ENCODE data around the gene GPR84.

GRCh38 chr12:54381136-54381535 is 16.9 kb upstream of the GPR84 start:
- TF ChIP-seq POLR2A (IDR thresholded peaks at IDR 0.05; ENCODE audit: low read length) (no peak), GATA1 (IDR thresholded peaks at IDR 0.05; ENCODE audit: low read depth, low read length) (no peak)

Measured in erythroblast (primary cell).